CD4-positive, alpha-beta T cell (primary cell): Measurements from ENCODE around the gene TERC. TPM values are rescaled to one million over a fixed set of nuclear protein-coding genes. Genes with fewer than 3 reads are reported as not detected.

Source experiments
- ATAC-seq: fragments of 200-7000 bp; cut with Tn5 transposase; one replicate; pipeline ENCODE4 v1.10.0; 2022; ENCODE audit warnings: mild to moderate bottlenecking; ENCODE audit not compliant: poor library complexity
- CTCF ChIA-PET: fragments of 350-600 bp; sonication (Branson Sonifier 250); formaldehyde crosslinking; loops from one replicate; lab custom pipeline; 2021; ENCODE audit warnings: antibody characterized with exemption, inconsistent platforms; lab: Charles Lee
- POLR2A ChIA-PET: fragments of 350-600 bp; sonication (Branson Sonifier 250); formaldehyde crosslinking; loops from one replicate; lab custom pipeline; 2021; ENCODE audit warnings: antibody characterized with exemption, inconsistent platforms; lab: Charles Lee
- DNase-seq, 14 experiments: peaks; one replicate each; pipeline ENCODE4 v3.0.0-alpha.2; 2013 to 2020; ENCODE audit warnings: mixed read lengths in 2 of 14
- H3K27ac ChIP-seq, 2 donors: one replicate each; pipeline versions ENCODE4 v1.5.1 to v1.7.0; 2013; ENCODE audit warnings: low read length in 2 of 2, low read depth in 1 of 2, mild to moderate bottlenecking in 1 of 2
- H3K27me3 ChIP-seq, 2 experiments: 1 replicate in 1 of 2; 2 replicates in 1 of 2; pipeline versions ENCODE4 v1.6.1 to v1.7.0; 2013; ENCODE audit warnings: low read length in 2 of 2, control low read depth in 1 of 2, mild to moderate bottlenecking in 1 of 2, moderate library complexity in 1 of 2; ENCODE audit not compliant: insufficient read depth in 2 of 2, control insufficient read depth in 1 of 2
- H3K36me3 ChIP-seq: one replicate; pipeline ENCODE4 v1.6.1; 2013; ENCODE audit warnings: low read length, control low read depth; ENCODE audit not compliant: insufficient read depth
- H3K4me1 ChIP-seq: one replicate; pipeline ENCODE4 v1.6.1; 2013; ENCODE audit warnings: low read length, control low read depth; ENCODE audit not compliant: insufficient read depth
- H3K4me3 ChIP-seq: one replicate; pipeline ENCODE4 v1.5.1; 2013; ENCODE audit warnings: mild to moderate bottlenecking, low read length, moderate library complexity
- H3K9me3 ChIP-seq, 2 experiments: 1 replicate in 1 of 2; 2 replicates in 1 of 2; pipeline versions ENCODE4 v1.6.1 to v1.7.0; 2013; ENCODE audit warnings: low read length in 2 of 2, mild to moderate bottlenecking in 2 of 2, control low read depth in 1 of 2, moderate library complexity in 1 of 2; ENCODE audit not compliant: control insufficient read depth in 1 of 2, insufficient read depth in 1 of 2
- H3K27ac Mint-ChIP-seq: one replicate; pipeline ENCODE4 v1.8.0; 2020; ENCODE audit warnings: mixed read lengths
- H3K27me3 Mint-ChIP-seq: one replicate; pipeline ENCODE4 v1.8.0; 2021; ENCODE audit warnings: mixed read lengths
- H3K36me3 Mint-ChIP-seq: one replicate; pipeline ENCODE4 v1.8.0; 2021; ENCODE audit warnings: low read depth, mixed read lengths
- H3K4me1 Mint-ChIP-seq: one replicate; pipeline ENCODE4 v1.8.0; 2021; ENCODE audit warnings: low read depth, mixed read lengths
- H3K4me3 Mint-ChIP-seq: one replicate; pipeline ENCODE4 v1.8.0; 2020; ENCODE audit warnings: mild to moderate bottlenecking, mixed read lengths
- H3K9me3 Mint-ChIP-seq: one replicate; pipeline ENCODE4 v1.8.0; 2020; ENCODE audit warnings: mixed read lengths
- CTCF ChIP-seq: fragments of 200-600 bp; IDR thresholded peaks from one replicate; pipeline ENCODE4 v1.8.0; 2022; ENCODE audit warnings: antibody characterized with exemption, mild to moderate bottlenecking
- intact Hi-C, 2 experiments: fragments of 100-400 bp; cut with DNase I in 1 of 2; cut with micrococcal nuclease in 1 of 2; formaldehyde crosslinking; loops; one replicate each; pipeline versions ENCODE4 v1.15.1 to v1.9.0; 2023 to 2025; cut with DNase I, micrococcal nuclease
- total RNA-seq, 174 experiments: library from RNA in 2 of 174; stranded (reverse) in 2 of 174; gene quantifications; one replicate each; pipeline ENCODE4 v1.2.3 and lab custom pipeline; 2021 to 2026

Gene TERC
- total RNA-seq, 2 experiments from 2014 or later, result 9.0 to 10.4 TPM

DNA sequence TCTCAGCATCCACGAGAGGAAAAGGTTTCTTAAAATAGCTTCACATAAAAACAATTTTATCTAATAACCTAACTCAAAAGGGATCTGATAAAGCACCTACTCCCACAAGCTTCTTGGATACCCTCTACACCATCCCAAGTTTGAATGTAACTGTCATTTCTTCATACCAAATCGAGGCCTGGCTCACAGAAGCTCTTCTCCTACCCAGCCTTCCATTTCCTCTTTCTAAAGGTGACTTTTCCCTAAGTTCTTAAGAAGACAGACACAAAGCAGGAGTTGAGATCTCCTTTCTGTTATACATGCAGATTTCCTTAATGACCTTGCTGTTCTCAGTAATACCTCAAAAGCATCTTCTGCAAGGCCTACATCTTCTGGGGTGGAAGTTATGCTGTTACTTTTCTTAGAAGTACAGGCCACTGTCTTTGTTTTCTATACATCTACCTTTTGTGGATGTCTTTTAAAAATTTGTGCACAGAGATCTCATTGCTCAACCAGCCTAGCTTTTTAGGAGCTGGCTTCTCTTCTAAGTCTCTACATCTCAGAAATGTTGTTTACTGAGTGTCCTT is 44.5 kb upstream of the TERC start:
- Histone ChIP-seq H3K27ac (no peak overlapping the region), H3K4me1 (peaks cover 26% of the 10 kb centered on the region), H3K4me3 (no peak overlapping the region), H3K27me3 (no peaks in the 10 kb centered on the region), H3K9me3 (no peaks in the 10 kb centered on the region), H3K36me3 (no peaks in the 10 kb centered on the region)
- POLR2A ChIA-PET, result no interaction called here
- peaks cover 7% of the 10 kb centered on the region for H3K36me3 Mint-ChIP-seq
- H3K9me3 Mint-ChIP-seq, result no peaks in the 10 kb centered on the region
- TF ChIP-seq CTCF, result no peak
- H3K27me3 Mint-ChIP-seq, result no peaks in the 10 kb centered on the region
- intact Hi-C loops, result loop anchor here in 1 of 2 experiments (2.0 kb wide), 1 partner anchor 33 kb away; no protein-coding TSS in a partner anchor
- CTCF ChIA-PET, result no interaction called here
- peaks cover 24% of the 10 kb centered on the region for H3K4me1 Mint-ChIP-seq
- H3K27ac Mint-ChIP-seq, result no peak overlapping the region
- DNase-seq (no peak), ATAC-seq (no peak)
- no peak overlapping the region for H3K4me3 Mint-ChIP-seq

DNA sequence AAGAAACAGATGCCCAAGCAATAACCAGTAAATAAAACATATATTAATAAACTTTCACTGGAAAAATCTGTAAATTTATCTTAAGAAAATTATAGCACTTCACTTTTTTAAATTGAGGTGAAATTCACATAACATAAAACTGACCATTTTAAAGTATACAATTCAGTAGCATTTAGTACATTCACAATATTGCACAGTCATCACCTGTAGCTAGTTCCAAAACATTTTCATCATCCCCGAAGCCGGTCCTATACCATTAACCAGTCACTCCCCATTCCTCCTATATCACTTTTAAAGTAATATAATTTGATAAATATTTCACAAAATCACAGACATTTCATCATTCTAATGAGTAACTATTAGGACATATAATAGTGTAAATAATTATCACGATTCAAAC is 39.8 kb upstream of the TERC start:
- H3K4me1 Mint-ChIP-seq, result no peaks in the 10 kb centered on the region
- ATAC-seq (no peak), DNase-seq (no peak)
- no peak overlapping the region for H3K27ac Mint-ChIP-seq
- Histone ChIP-seq H3K9me3 (no peaks in the 10 kb centered on the region), H3K27me3 (no peaks in the 10 kb centered on the region), H3K36me3 (no peaks in the 10 kb centered on the region), H3K4me1 (no peaks in the 10 kb centered on the region), H3K4me3 (no peak overlapping the region), H3K27ac (no peak overlapping the region)
- H3K4me3 Mint-ChIP-seq, result no peak overlapping the region
- ChIA-PET CTCF (no interaction called here), POLR2A (interaction anchor here (0.9 kb wide), 1 partner anchor 12 kb away, joined by 4 read pairs; no protein-coding TSS in a partner anchor)
- H3K27me3 Mint-ChIP-seq, result no peaks in the 10 kb centered on the region
- intact Hi-C loops, result no loop called here
- no peaks in the 10 kb centered on the region for H3K36me3 Mint-ChIP-seq
- no peak for TF ChIP-seq CTCF
- no peaks in the 10 kb centered on the region for H3K9me3 Mint-ChIP-seq

GRCh38 chr3:169792359-169792758 is 27.5 kb upstream of the TERC start:
- no peaks in the 10 kb centered on the region for H3K4me1 ChIP-seq
- ATAC-seq (no peak), DNase-seq (no peak)
- ChIA-PET POLR2A (no interaction called here), CTCF (no interaction called here)
- no peaks in the 10 kb centered on the region for H3K27me3 Mint-ChIP-seq
- peaks cover 38% of the 10 kb centered on the region for H3K36me3 Mint-ChIP-seq
- no peak overlapping the region for H3K4me3 ChIP-seq
- no peak overlapping the region for H3K27ac ChIP-seq
- no peaks in the 10 kb centered on the region for H3K9me3 Mint-ChIP-seq
- H3K4me1 Mint-ChIP-seq, result no peaks in the 10 kb centered on the region
- H3K27me3 ChIP-seq, result no peaks in the 10 kb centered on the region
- H3K4me3 Mint-ChIP-seq, result no peak overlapping the region
- peaks cover 18% of the 10 kb centered on the region for H3K36me3 ChIP-seq
- intact Hi-C loops, result no loop called here
- H3K27ac Mint-ChIP-seq, result no peak overlapping the region
- no peak for TF ChIP-seq CTCF
- H3K9me3 ChIP-seq, result no peaks in the 10 kb centered on the region
